Activated T-cell treated with anti-CD3 and anti-CD28 coated beads for 1 hour (primary cell): ENCODE results near the gene SLC25A31.

Experiments
- DNase-seq: peaks from one replicate; pipeline ENCODE4 v3.0.0-alpha.2; 2020; ENCODE audit warnings: low read depth

SLC25A31 gene

DNA sequence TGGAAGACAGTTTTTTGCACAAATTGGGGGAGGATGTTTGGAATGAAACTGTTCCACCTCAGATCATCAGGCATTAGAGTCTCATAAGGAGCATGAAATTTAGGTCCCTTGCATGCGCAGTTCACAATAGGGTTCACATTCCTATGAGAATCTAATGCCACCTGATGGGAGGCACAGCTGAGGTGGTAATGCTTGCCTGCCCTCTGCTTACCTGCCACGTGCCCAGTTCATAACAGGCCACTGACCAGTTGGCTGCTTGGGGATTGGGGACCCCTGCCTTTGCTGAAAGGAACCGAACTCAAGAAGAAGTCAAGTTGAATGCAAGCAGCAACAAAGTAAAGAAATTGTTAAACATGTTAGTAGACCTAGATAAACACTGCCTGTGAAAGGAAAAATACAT is 47.3 kb downstream of the SLC25A31 start:
- no peak for DNase-seq

DNA sequence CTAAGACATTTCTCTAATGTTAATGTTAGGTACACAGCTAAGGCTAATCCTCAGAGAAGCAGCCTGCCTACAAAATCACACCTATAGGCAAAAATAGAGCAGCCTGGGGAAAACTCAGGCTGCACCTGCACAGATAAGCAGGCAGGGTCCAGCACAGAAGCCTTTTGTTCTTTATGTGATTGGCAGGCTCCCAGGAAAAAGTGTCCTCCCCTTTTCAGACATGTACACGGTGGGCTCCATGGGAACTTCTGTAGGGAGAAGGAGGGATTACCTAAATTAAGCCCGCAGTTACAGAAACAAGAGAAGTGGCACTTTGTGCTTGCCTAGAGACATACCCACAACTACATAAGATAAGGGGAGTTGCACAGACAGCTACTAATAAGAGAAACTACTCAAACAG is 47.9 kb downstream of the SLC25A31 start:
- DNase-seq: no peak

DNA sequence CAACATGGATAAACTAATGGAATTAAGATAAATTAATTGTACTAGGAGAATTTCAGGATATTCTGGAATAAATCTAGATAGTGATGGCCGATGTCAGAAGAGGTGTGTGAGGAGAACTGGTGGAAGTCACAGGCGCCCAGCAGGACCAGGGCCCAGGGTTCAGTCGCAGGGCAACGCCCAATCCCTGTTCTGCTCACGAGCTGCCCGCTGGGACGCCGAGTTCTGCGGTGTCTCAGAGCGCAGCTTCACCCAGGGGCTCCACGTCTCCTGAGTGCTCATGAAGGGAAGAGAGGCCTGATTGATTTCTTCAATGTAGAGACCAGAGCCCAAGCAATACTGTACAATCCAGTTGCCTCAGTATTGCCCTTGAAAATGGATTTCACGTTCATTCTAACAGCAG is 50.4 kb downstream of the SLC25A31 start:
- no peak for DNase-seq

DNA sequence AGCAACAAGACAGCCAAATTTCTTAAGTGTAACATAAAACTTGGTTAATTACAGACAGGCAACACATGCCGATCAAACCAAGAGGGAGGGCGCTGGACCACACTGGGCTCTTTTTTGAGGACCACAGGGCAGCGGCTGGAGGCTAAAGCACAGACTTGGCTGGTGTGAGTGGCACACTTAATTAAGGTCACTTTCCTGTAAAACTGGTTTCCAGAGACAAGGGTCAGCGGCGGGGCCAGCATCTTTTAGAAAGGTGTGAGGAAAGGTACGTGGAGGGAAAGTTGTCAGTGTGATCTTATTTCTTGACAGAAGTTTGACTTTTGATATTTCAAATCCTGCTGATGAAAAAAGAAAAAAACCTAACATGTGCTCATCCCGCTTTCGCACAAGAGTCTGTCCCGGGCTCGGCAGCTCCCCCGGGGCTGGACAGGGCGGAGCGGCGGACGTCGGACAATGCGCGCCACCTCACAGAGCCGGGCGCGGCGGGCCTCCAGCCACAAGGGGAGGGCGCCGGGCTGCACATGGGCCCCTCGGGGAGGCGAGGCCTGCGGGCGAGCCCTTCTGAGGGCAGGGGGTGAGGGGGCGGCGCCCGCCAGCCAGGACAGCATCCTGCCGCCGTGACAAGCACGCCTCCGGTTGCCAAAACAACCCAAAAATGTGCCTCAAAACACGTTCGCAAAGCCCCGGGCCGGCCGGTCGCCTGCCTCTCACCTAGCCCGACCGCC is 51.3 kb downstream of the SLC25A31 start:
- DNase-seq: no peak

DNA sequence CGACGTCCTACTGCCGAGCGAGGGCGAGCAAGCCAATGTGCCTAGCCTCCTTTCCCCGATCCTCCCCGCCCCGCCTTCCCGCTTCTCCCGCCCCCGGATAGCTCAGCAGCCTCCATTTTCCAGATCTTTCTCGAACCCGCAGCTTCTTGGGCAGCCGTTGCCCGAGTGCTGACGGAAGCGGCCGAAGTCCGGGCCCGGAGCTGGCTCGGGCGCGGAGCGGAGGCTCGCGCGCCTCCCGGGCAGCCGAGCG is 51.8 kb downstream of the SLC25A31 start:
- no peak for DNase-seq

DNA sequence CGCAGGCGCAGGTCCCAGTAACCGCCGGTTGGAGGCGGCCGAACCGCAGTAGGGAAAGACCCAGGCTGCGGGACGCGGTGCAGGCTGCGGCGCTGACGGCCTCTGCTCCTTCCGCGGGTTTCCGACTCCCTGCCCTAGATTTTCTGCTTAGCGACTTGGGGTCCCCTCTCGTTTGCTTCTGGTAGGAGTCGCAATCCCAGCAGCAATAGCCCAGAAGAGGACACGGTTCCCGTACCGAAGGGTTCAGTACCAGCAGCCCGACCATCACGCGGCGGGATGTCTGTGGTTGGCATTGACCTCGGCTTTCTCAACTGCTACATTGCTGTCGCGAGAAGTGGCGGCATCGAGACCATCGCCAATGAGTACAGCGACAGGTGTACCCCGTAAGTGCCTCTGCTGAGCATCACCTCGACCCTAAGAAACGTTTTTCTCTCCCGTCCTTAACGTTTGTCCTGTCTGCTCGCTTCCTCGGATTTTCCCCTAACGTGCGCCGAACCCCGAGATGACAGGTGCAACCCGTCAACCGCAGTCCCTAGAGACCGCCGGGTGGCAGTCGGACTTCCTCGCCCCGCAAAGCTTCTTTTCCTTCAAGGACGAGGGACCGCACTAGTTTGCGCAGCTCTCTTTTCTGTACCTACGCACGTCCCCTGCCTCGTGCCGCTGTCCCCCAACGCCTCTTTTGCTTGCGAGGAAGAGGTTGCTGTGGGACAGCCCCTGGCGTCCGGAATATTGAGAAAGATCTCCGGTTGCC is 52.2 kb downstream of the SLC25A31 start, which contains the start of gene HSPA4L:
Gene HSPA4L, plus strand, starts transcription at position 48 of the 751 bp plus-strand sequence. Its CDS starts 229 bp downstream, at position 277.
- no peak for DNase-seq

DNA sequence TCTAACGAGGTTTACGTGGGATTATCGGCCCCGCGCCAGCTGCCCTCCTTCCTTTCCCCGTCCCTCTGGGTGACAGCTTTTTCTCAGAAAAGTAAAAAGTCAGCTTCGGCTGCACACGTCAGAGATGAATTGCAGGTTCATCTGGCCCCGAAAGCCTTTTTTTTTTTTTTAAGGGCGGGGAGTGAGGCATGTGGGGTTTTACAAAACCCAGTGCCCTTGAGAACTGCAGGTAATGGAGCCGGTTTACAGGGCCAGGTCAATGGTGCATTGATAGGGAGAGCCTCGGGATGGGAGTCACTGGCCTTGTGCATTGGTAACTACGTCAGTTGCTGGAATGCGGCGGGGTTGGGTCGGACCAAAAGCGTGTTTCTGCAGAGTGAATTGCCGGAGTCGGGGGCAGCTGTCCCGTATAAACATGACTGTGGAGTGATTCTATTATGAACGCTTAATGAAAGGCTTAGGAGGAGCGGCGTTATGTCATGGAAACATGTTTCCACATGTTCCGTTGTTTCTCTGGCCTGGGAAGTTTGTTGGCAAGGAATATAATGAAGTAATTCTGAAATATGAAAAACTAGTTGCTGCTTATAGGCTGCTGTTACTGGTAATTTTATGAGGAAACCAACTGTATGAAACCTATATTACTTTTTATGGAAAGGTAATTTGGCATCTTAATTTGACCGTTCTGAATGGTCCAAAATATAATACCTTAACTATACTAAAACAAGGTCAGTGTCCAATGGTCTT is 53.0 kb downstream of the SLC25A31 start:
- DNase-seq: no peak

DNA sequence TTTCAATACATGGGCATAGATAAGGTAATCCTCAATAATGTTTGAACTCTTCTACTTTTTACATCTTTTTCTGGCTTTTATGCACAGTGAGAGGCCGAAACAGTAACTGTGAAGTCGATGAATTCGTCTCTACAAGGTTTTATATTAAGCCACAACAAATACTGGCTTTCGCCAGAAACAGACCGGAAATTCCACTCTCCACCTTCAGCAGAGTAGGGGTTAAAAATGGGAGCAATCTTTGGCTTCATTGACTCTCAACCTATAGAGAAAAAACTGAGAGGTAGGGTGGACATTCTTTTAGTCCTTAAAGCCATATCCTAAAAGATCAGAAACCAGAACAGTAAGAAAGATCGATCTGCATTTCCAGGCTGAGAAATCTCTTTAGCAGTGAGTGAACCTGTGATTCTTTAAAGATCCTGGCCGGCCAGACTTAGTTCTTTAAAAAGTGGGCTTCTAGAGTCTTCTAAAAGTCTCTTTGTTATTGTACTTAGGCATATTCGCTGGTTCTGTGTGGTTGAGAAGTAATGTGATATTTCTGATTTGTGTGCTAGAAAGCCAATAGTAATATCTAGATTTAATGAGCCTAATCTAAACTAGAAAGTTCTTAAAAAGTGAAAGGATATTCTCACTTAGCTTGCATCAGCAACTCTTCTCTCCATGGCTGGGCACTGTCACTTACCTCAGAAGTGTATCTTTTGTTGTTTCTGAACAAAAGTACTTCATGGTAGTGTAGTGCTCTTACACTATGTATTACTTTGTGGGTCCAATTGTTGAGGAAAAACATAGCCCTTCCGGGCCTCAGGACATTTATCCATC is 54.0 kb downstream of the SLC25A31 start:
- DNase-seq: no peak

DNA sequence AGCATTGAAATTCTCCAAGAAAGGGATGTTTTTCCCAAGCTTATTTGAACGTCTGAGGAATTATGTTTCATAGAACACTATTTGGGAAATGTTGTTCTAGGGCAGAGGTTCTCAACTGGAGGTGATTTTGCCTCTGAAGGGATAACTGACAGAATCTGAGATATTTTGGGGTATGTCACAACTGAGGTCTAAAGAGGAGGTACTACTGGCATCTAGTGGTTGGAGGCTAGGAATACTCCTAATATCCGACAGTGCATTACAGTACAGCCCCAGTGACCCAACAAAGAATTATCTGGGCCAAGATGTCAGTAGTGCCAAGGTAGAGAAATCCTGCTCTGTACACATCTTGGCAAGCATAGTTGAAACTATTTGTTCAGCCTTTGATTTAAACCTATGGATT is 58.3 kb downstream of the SLC25A31 start:
- DNase-seq: no peak

DNA sequence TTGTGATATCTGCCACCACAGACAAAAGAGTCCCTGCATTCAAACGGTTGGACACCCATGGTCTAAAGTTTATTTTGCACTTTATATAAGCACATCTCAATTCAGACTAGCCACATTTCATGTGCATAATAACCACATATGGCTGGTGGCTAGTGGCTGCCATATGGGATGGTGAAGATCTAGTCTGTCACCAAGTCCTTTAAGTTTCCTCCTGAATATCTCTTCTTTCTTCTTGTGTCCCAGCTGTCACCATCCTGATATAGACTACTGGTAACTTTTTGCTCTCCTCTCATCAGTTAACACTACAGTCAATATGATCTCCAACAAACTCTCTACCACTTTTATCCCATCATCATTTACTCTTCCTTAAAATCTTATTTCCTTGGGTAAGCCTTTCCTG is 61.2 kb downstream of the SLC25A31 start:
- DNase-seq: no peak

DNA sequence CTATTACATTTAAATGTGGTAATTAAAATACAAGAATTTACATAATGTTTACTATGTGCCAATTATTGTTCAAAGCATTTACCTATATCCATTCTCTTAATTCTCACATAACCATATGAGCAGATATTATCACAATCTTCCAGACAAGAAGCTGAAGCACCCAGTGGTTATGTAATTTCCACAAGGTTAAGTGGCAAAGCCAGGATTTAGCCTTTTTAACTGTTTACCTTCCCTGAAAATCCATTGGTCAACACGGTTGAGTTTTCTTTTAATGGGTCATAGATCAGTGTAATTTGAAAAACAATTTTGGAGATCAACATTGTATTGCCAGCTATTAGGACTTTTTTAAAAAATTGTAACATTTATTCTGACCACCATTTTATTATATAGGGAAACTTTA is 63.3 kb downstream of the SLC25A31 start:
- no peak for DNase-seq

DNA sequence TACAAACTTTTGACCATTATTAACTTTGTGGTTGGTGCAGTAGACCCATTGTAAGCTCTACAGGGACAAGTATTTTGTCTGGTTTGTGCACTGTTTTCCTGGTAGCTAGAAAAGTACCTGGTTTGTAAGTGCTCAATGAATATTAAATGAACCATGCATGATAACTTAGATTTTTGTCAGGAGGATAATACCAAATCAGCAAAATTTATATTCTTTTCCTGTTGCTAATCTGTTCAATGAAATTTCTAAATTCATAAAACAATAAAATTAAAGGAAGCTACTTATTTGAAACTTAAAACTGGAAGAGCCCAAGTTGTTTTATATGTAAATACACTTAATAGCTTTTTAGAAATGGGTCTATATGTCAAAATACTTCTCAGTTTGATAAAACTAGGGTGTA is 69.5 kb downstream of the SLC25A31 start:
- DNase-seq: no peak

DNA sequence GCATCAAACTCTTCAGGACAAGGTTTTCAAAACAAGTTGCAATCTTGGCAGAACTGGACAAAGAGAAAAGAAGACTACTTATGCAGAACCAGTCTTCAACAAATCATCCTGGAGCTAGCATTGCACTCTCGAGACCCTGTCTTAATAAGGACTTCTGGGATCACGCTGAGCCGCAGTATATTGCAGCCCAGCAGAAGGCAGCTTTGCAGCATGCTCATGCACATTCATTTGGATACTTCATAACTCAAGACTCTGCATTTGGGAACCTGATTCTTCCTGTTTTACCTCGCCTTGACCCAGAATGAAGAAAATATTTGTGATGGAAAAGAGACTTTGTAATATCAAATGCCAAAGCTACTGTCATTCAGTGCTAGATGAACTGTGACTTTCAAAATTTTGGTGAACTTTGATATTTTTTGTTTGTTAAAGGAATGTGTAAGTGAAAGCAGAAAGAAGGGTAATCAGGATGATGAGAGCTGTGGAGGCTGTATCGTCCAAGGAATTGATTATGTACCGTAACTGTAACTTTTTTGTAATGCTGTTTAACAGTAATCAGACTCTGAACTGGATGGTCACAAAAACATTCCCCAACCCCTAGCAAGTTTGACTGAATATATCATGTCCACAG is 79.1 kb downstream of the SLC25A31 start:
- no peak for DNase-seq

DNA sequence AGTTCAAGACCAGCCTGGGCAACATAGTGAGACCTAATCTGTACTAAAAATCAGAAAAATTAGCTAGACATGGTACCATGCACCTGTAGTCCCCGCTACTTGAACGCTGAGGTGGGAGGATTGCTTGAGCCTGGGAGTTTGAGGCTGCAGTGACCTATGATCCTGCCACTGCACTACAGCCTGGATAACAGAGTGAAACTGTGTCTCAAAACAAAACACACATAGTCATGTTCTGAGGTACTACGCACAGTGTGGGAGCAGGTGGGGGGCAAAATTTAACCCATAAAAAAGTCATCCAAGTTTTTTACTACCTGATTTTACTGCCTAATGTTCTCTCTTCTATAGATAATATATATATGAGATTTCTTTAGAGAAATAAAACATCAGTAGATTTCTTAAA is 80.4 kb downstream of the SLC25A31 start:
- DNase-seq: no peak

DNA sequence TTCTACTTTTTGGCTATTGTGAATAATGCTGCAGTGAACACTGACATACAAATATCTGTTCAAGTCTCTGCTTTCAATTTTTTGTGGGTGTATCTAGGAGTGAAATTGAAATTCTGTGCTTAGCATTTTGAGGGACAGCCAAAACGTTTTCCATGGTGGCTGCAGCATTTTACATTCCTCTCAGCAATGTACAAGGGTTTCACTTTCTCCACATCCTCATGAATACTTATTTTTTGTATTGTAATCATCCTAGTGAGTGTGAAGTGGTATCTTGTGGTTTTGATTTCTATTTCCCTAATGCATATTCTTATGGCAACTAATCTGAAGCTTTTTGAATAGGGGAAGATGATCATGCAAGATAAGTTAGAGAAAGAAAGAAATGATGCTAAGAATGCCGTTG is 92.2 kb downstream of the SLC25A31 start:
- no peak for DNase-seq
